GM21825 (cell line): ENCODE measurements around the gene ZNF277.
"Not testable (repeated sequence)": the region's sequence is repeated elsewhere in the genome, so short reads cannot be mapped to it uniquely, and the experiment has no call there.

Experiments used
- ATAC-seq: cut with Tn5 transposase; IDR thresholded peaks from one replicate; pipeline ENCODE4 v1.9.1; 2021; ENCODE audit warnings: mild to moderate bottlenecking, moderate library complexity; ENCODE audit not compliant: unreplicated experiment

ZNF277 gene

DNA sequence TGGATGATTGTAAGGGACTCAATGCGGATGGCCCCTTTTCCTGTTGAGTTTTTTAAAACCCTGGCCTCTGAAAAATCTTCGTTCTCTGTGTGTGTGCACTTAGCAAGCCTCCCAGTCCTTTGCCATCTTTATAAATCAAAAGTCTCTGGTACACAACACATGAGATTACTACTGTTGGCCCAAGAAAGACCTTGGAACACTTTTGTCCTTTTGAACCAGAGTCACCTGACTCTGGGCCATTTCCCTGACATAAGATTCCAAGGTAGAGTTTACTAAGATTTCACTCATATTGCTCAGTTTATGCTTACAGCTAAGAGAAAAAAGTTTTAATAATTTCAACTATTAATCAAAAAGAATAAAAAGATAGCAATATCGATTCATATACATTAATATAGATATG lies 179.0 kb downstream of the ZNF277 start:
- no peak for ATAC-seq

DNA sequence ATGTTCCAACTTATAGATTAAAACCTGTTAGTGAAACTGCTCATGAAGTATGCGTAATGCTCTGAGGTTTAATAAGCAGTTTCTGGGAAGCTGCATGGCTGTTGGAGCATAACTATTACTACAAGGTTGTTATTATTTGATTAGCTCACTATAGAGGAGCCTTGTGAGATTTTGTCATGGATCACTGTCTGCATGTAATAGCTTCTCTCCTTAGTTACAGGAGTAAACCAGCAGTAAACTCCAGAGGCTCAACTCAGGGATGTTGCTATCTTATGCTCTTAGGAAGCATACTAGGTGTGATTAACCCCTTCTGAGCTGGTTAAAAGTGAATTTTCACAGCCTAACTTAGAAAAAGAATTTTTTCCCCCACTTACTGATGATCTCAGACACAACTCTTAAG lies 180.1 kb downstream of the ZNF277 start:
- no peak for ATAC-seq

- ATAC-seq = no peak
Observed at GRCh38 chr7:112390167-112390566, 183.7 kb downstream of the ZNF277 start.

- ATAC-seq = not testable (repeated sequence)
Observed at GRCh38 chr7:112391079-112391821, 184.8 kb downstream of the ZNF277 start.

DNA sequence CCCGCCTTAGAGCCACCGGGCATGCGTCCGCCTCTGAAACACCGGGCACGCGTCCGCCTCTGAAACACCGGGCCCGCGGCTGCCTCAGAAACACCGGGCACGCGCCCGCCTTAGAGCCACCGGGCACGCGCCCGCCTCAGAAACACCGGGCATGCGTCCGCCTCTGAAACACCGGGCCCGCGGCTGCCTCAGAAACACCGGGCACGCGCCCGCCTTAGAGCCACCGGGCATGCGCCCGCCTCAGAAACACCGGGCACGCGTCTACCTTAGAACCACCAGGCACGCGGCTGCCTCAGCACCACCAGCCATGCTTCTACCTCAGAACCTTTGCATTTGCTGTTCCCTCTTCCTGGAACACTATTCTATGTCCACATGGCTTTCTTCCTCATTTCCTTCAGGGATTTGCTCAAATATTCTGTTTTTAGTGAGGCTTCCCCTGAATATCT lies 185.4 kb downstream of the ZNF277 start:
- not testable (repeated sequence) for ATAC-seq
